AG08395 (cell line): ENCODE data around the gene UBE2C.
A peak's percentile ranks its signal among the peaks of the same experiment; 100 is the strongest.

Experiments
- DNase-seq: peaks from one replicate; pipeline ENCODE4 v3.0.0; 2012; ENCODE audit warnings: mixed read lengths, low spot score

The UBE2C gene

DNA sequence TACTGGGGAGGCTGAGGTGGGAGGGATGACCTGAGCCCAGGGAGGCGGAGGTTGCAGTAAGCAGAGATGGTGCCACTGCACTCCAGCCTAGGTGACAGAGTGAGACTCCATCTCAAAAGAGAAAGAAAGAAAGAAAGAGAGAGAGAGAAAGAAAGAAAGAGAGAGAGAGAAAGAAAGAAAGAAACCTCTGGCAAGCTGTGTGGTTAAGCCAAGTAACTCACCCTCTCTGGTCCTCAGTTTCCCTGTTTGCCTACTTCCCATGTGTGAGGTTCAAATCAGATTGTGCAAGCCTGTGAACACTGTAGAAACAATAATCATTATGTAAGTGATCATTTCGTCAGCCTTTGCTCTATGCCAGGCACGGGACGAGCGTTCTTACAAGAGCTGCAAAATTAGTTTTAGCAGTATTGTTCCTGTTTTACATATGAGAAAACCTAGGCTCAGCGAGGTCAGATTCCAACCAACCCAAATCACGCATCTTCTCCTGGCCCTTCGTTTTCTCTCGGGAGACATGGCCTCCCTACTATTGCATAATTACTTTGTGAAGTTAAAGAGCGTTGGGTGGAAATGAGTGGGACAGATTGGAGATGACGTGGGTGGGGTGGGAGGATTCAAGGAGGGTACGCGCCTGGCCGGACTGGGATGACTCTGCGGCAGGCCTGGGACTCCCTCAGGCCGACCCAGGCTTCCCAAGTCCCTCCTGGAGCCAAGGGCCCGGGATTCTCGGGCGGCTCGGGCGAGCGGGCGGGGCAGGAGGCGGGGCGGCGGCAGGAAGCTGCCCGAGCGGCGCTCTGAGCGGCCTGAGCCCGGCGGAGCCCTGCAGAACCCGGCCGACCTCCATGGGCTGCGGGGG is 20.8 kb downstream of the UBE2C start, which contains the start of gene SNX21:
SNX21 (plus strand) TSS at position 770 of the 853 bp plus-strand sequence. CDS start 121 bp downstream, outside the sequence.
- peak; percentile 94 for DNase-seq

DNA sequence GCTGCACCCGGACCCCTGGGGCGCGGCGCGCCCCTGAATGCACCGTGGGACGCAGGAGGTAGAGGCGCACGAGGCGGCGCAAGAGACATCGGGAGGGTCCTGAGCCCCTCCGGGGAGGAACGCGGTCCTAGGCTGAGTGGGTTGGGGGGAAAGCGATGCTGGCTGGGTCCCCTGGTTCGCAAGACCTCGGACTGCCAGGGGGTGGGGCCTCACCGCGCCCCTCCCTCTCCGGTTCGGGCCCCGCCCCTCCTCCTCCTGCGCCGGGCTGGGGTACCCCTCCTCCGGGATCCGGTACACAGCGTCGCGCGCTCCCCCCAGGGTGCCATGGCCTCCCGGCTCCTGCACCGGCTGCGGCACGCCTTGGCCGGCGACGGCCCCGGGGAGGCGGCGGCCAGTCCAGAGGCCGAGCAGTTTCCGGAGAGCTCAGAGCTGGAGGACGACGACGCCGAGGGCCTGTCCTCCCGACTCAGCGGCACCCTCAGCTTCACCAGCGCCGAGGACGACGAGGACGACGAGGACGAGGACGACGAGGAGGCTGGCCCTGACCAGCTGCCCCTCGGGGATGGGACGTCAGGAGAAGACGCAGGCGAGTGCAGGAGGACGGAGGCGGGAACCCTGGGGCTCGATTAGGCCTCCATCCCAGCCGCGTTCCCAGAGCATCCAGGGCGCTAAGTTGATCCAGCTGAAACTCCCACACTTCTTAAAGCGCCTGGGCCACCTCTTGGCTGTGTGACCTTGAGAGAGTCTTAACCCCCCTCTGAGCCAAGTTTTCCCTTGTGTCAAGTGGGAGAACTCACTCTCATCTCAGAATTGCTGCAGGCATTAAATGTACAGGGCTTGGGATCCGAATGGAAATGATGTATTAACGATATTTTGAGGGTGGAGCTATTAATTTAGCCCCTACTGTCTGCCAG is 21.7 kb downstream of the UBE2C start:
- peak; percentile 79 for DNase-seq

DNA sequence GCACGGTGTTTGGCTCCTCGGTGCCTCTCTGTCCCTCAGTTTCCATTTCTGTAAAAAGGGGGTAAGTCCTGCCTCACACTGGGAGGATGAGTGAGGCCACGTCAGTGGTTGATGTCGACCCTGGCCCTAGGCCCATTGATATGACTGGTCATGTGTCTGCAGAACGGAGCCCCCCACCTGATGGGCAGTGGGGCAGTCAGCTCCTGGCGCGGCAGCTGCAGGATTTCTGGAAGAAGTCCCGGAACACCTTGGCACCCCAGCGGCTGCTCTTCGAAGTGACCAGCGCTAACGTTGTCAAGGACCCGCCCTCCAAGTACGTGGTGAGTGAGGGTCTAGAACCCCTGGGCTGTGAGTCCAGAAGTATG is 22.3 kb downstream of the UBE2C start:
- no peak for DNase-seq

DNA sequence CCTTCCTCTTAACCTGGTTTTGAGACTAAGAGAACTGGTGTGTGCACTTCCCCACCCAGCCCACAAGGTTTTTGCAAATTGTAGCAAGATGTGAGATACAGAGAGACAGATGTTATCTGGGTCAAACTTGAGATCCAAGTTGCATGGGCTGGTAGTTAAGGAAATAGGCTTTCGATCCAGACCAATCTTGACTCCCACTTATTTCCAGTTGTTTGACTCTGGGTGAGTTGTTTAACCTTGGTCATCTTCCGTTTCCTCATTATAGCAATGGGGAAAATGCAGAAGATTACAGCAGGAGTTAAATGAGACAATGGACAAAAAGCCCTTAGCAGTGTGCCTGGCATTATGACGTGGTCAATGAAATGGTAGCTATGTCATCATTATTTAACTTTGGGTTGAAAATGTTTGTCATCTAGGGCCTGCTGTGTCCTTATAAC is 22.9 kb downstream of the UBE2C start:
- DNase-seq, result no peak

DNA sequence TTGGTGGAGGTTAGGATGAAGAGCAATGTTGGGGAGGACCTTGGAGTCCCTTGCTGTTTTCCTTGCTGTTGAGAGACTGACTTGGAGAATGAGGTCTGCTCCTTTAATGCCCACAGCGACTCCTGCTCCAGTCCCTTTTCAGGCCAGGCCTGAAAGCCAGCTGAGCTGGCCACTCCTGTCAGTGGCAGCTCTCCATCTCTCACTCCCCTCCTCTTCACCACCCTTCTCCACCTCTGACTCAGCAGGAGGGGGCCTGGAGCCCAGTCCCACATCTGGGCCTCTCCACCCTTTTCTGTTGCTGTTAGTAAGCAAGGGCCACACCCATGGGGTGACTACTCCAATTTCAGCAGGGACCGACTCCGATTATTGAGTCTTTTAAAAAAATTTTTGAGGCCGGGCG is 23.4 kb downstream of the UBE2C start:
- DNase-seq, result peak; percentile 93

DNA sequence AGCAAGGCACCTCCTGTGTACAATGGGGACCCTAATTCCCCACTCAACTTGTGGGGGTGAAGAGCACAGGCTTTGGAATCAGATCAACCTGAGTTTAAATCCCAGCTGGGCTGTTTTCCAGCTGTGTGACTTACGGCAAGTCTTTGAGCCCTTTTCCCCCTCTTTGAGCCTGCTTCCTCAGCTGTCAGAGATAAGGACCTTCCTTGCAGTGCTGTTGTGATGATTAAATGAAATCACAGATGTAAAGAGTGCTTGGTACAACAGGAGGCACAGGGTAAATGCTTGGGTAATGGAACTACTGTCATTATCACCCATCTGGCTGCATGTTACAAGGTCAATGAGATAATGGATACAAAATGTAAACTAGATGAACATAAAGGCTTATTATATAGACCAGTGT is 24.4 kb downstream of the UBE2C start:
- no peak for DNase-seq

DNA sequence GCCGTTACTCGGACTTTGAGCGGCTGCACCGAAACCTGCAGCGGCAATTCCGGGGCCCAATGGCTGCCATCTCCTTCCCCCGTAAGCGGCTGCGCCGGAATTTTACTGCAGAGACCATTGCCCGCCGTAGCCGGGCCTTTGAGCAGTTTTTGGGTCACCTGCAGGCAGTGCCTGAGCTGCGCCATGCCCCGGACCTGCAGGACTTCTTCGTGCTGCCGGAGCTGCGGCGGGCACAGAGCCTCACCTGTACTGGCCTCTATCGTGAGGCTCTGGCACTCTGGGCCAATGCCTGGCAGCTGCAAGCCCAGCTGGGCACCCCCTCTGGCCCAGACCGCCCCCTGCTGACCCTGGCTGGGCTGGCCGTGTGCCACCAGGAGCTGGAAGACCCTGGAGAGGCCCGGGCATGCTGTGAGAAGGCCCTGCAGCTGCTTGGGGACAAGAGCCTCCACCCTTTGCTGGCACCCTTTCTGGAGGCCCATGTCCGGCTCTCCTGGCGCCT is 28.3 kb downstream of the UBE2C start:
- no peak for DNase-seq

DNA sequence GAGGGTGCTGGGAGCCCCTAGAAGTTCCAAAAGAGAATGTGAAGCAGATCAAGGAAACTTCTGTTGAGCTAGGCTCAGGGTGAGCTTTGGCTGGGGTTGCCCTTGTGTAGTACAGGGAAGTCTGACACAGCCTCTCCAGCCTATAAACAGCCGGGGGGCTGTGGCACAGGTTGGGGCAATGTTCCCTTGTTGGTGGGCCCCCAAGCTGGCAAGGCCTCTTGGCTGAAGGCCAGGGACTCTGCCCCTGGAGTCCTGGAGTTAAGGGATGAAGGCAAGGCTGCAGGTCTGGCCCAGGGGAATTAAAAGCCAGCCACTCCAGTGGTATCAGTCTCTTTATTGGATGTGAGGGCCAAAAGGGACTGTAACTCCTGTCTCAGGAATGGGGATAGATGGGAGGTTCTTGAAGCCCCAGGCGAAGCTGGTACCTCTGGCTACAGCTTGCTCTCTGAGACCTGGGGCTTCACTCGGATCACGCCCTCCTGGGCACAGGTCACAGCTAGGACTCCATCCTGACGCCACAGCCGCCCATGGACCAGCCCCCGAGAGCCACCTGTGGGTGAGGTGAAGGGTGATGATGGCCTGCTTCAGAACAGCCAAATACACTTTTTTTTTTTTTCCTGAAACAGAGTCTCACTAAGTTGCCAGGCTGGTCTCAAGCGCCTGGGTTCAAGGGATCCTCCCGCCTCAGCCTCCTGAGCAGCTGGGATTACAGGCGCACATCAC is 29.1 kb downstream of the UBE2C start:
- DNase-seq, result no peak

DNA sequence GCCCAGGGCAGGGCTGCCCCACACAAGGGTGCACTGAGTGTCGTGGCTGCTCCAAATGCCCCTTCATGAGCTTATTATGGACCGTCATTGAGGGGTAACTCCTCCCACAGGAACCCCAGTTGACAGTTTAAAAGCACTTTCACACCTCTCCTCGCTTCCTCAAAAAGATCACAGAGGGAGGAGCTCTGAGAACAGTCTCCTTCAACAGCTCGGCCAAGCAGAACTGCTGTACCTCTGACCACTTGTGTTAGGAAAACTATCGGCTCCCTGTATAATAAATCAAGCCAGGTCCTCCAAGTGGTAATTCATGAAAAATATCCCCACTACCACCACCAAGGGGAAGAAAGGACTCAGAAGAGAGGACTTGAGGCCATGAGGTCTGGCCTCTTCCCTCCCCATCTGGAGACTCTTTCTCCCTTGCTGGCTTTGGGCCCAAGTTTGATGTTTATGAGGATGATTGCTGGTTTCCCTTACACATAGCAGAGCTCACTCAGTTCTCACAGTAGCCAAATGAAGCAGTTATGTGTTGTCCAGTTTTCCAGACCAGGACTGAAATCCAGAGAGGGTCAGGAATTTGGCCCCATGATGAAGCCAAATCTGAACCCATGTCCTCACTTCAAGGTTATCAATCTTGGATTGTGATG is 29.8 kb downstream of the UBE2C start:
- DNase-seq, result peak; percentile 61

DNA sequence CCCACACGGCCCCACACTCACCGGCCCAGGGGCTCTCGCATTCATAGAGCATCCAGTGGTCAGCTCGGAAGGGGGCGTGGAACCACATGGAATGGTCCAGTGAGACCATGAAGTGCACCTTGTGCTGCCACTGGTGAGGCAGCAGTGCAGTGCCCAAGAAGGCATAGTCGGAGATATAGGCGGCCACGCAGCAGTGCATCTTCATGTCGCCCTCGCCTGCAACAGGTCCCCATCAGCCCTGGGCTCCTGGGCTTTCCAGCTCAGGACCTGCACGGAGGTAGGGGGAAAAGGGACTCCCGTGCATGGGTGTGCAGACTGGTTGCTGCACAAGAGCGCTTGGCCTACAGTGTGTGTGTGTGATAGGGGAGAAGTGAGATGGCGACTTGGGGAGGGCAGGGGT is 31.1 kb downstream of the UBE2C start:
- DNase-seq, result no peak

DNA sequence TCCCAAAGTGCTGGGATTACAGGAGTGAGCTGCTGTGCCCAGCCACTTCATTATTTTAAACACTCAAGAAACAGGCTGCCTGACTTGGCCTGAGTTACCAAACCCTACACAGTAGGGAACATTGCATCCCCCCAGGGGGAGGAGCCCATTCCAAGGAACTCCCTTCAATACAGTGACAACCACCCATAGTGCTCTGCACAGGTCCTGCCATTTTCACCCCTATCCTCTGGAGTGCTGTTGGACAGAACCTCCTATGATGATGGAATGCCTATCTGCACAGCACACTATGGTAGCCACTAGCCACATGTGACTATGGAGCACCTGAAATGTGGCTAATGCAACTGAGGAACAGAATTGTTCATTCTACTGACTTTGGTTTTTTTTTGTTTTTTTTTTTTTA is 33.0 kb downstream of the UBE2C start:
- DNase-seq, result no peak

DNA sequence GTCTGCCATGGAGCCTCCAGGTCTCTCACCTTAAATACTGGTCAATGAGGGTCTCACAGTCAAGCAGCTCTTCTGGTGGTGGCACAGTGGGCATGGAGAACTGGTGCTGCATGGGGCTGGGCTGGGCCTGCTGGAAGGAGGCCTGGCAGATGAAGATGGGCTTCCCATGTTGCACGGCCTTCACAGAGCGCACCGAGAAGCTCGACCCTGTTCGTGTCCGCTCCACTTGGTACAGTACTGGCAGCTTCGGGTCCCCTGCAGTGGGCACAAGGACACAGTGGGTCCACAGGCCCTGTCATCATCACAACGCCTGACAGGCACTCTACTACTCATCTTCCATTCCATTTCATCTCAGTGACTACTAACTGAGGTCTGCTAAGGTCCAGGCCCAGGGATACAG is 36.0 kb downstream of the UBE2C start:
- no peak for DNase-seq

DNA sequence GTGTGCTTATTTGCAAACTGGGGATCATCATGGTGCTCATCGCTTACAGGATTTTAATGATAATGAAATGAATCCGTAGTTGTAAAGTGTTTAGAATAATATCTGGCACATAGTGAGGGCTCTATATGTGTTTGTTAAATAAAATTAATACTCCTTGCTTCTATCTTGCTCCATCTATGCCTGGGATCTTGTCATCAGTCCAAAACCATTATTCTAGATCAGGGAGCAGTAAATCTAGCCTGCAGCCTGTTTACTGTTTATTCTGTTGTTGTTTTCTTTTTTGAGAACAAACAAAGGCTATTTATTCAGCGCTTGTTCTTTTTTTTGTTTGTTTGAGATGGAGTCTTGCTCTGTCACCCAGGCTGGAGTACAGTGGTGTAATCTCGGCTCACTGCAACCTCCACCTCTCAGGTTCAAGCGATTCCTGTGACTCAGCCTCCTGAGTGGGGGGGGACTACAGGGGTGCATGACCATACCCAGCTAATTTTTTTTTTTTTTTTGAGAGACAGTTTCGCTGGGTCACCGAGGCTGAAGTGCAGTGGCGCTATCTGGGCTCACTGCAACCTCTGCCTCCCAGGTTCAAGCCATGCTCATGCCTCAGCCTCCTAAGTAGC is 36.6 kb downstream of the UBE2C start:
- DNase-seq, result no peak

DNA sequence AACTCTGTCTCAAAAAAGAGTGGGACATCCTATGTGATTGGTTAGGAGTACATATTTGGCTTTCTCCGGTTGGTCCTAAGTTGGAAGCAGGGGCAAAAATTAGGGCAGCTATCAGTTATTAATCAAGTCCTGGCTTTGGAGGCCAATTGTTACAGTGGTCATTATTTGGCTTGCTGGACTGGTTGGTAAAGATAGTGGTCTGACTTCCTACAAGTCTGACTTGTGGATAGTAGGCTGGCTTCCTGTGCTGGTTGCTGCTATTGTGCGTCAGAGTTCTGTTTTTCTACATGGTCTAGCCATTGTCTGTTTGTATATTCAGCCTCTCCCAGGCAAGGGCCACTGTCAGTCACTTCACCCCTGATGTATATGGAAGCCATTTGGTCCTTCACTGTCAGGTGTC is 37.8 kb downstream of the UBE2C start:
- DNase-seq, result no peak

DNA sequence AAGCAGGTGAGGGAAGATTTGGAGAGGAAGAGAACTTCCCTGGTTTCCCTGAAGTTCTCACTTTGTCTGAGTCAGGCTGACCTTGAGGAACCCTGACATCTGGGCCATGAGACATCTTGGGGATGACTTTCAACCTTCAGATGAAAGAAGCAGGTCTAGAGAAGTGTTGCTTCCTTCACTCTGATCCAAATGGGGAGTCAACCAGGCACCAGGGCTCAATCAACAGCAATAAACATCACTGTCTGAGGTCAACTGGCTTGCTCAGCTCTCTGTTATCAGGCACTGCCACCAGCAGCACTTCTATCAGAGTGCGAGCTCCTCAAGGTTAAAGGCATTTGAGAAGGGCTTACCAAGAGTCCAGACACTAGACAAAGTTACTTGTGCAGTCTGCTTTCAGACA is 38.5 kb downstream of the UBE2C start:
- no peak for DNase-seq

DNA sequence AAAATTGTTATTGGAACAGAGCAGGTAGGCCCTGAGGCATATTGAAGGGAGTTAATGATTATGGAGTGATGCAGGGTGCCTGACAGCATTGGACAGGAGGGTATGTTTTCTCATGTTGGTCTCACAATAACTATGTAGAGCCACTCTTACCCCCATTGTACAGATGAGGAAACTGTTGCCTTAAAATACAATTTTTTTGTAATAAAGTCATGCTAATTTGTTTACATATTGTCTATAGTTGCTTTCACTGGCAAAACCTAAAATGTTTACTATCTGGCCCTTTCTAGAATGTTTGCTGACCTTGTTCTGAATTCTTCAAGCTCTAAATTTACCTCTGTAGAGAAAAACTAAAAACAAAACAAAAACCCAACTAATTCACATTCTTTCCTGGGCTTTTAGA is 39.1 kb downstream of the UBE2C start:
- no peak for DNase-seq

DNA sequence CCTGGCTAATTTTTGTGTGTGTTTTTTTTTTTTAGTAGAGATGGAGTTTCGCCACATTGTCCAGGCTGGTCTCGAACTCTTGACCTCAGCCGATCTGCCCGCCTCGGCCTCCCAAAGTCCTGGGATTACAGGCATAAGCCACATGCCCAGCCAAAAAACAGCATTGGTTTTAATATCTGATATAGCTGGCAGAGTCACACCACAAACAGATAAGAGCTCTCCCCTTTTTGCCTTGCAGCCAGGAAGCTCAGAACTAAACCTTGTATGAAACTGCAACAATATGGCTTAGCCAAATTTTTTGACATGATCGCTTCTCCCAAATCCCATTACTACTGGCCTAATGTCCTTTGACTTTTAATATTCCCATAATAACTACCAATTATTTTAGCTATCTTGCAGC is 39.9 kb downstream of the UBE2C start:
- DNase-seq, result no peak

DNA sequence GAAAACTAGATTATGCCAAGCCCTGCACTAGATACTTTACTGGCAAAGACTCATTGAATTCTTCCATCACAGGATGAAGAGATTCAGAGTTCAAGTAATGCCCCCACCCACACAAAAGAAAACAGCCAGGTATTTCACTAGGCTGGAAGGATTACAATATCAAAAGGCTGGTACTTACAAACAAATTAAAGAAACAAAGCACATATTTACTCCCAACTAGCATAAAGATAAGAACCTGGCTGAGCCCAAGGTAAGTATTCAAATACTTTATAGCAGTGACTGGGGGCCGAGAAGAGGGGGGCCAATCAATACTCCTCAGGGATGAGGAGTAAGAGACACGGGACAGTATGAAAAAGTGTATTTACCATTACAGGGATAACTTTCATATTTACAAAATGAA is 41.0 kb downstream of the UBE2C start:
- no peak for DNase-seq

DNA sequence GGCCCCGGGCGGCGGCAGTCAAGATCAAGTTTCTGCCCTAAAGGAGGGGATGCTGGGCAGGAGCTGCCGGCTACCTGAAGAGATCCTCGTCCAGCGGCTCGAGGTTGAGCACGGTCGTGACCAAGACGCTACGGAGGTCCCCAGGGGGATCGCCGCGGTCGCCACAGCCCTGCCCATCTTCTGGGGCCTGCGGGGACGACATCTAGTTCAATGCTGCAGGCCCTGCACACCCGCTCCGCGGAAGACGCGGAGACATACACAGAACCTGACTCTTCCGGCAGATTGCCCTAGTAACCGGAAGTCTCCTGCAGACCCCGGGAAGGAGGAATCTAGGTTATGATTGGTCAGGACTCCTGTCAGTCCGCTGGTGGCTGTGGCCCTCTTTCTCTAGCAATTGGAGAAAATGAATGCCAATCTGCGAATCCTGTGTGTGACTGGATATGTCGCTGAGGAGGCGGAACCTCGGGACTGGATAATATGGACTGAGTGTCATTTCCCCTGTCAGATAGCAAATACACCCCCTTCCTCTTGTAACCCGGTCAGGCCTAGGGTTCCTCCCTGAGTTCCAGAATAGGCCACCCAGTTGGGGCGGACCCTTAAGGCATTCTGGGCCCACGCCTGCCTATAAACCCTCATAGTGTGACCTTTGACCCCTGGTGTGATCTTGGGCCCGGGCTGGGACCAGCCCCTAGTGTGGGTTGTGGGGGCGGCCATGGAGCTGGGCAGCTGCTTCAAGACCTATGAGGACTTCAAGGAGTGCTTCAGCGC is 44.9 kb downstream of the UBE2C start, which contains the start of the genes ACOT8 and ZSWIM3:
ACOT8 (minus strand) TSS at position 279 of the 768 bp plus-strand sequence; CDS start at position 202, 77 bp downstream.
ZSWIM3 (plus strand) TSS at position 501 of the 768 bp plus-strand sequence; CDS start at position 713, 212 bp downstream.
- DNase-seq, result peak; percentile 100

DNA sequence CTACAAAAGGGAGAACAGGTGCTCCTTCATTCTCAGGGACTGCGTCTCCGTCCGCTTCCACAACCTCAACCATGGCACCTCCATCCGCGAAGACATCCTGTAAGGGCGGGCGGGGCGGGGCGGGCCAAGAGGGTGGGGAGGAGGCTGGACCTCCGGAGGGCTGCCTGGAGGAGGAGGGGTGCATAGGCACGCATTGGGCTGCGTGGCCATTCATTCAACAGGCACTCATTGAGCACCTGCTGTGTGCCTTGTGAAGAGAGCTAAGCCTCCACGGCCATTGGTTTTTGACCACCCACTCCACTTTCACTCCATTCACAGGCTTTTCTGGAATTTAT is 45.4 kb downstream of the UBE2C start:
- DNase-seq, result no peak
